H1 (cell line): ENCODE data around the gene CD276. TPM values are rescaled to one million over a fixed set of nuclear protein-coding genes. Genes with fewer than 3 reads are reported as not detected.

Experiments used
- CTCF ChIA-PET: fragments of 300-600 bp; sonication (Branson Sonifier 250); formaldehyde crosslinking; loops from one replicate; lab custom pipeline; 2021; ENCODE audit not compliant: partially characterized antibody; lab: Charles Lee
- POLR2A ChIA-PET: fragments of 300-600 bp; sonication (Branson Sonifier 250); formaldehyde crosslinking; loops from one replicate; lab custom pipeline; 2021; ENCODE audit warnings: inconsistent platforms; ENCODE audit not compliant: partially characterized antibody; lab: Charles Lee
- DNase-seq, 2 experiments: peaks; one replicate each; pipeline versions ENCODE4 v3.0.0 to v3.0.0-alpha.2; 2010 to 2022; ENCODE audit warnings: low spot score in 2 of 2, low read depth in 1 of 2, mixed read lengths in 1 of 2
- FAIRE-seq: peaks from 2 replicates; lab custom pipeline; 2011; peaks lifted over from hg19 to GRCh38; lab: Jason Lieb, UNC
- H2AFZ ChIP-seq: 2 replicates; pipeline ENCODE4 v1.8.1; 2012; ENCODE audit warnings: low read length, inconsistent platforms
- H2AK5ac ChIP-seq: 2 replicates; pipeline ENCODE4 v1.6.1; 2013; ENCODE audit warnings: low read depth, low read length
- H2BK120ac ChIP-seq: replicated peaks from 2 replicates; pipeline ENCODE3; 2013; ENCODE audit warnings: low read depth, low read length, inconsistent platforms
- H2BK12ac ChIP-seq: 2 replicates; pipeline ENCODE4 v1.6.1; 2013; ENCODE audit warnings: low read depth, low read length
- H2BK15ac ChIP-seq: 2 replicates; pipeline ENCODE4 v1.6.1; 2013; ENCODE audit warnings: low read length
- H2BK20ac ChIP-seq: 2 replicates; pipeline ENCODE4 v1.6.1; 2013; ENCODE audit warnings: low read length
- H2BK5ac ChIP-seq: 2 replicates; pipeline ENCODE4 v1.6.1; 2013; ENCODE audit warnings: low read depth, low read length
- H3K14ac ChIP-seq: 2 replicates; pipeline ENCODE4 v1.6.1; 2013; ENCODE audit warnings: inconsistent platforms; ENCODE audit not compliant: insufficient read length
- H3K18ac ChIP-seq: 2 replicates; pipeline ENCODE4 v1.6.1; 2013; ENCODE audit warnings: low read length; ENCODE audit errors: extremely low read depth
- H3K23ac ChIP-seq: 2 replicates; pipeline ENCODE4 v1.6.1; 2013; ENCODE audit warnings: inconsistent platforms; ENCODE audit not compliant: insufficient read length
- H3K23me2 ChIP-seq: 2 replicates; pipeline ENCODE4 v1.6.1; 2013; ENCODE audit warnings: low read depth, low read length
- H3K27ac ChIP-seq: 2 replicates; pipeline ENCODE4 v1.6.1; 2011; ENCODE audit warnings: low read depth, low read length, inconsistent platforms
- H3K27me3 ChIP-seq, 4 experiments: replicated peaks in 1 of 4; 1 replicate in 1 of 4; 2 replicates in 3 of 4; pipeline versions ENCODE4 v1.6.1 to v1.8.1; 2011 to 2013; ENCODE audit warnings: low read length in 3 of 4, mild to moderate bottlenecking in 3 of 4, inconsistent platforms in 2 of 4, mixed read lengths in 2 of 4, moderate library complexity in 1 of 4; ENCODE audit not compliant: control insufficient read depth in 3 of 4, insufficient read depth in 3 of 4; ENCODE audit errors: extremely low read depth in 1 of 4
- H3K36me3 ChIP-seq, 4 experiments: 2 replicates each; pipeline versions ENCODE4 v1.6.1 to v1.8.1; 2011 to 2013; ENCODE audit warnings: mild to moderate bottlenecking in 4 of 4, low read length in 3 of 4, moderate library complexity in 2 of 4, control low read depth in 1 of 4, inconsistent platforms in 1 of 4; ENCODE audit not compliant: insufficient read depth in 4 of 4, control insufficient read depth in 2 of 4
- H3K4ac ChIP-seq: replicated peaks from 2 replicates; pipeline ENCODE3; 2013; ENCODE audit warnings: low read length, low read depth, mixed read lengths, inconsistent platforms; ENCODE audit not compliant: insufficient read length
- H3K4me1 ChIP-seq, 4 experiments: replicated peaks in 1 of 4; 1 replicate in 1 of 4; 2 replicates in 3 of 4; pipeline versions ENCODE4 v1.6.1 to v1.8.1; 2011 to 2013; ENCODE audit warnings: low read length in 3 of 4, inconsistent platforms in 2 of 4, mixed read lengths in 1 of 4; ENCODE audit not compliant: insufficient read depth in 4 of 4, control insufficient read depth in 3 of 4
- H3K4me2 ChIP-seq, 2 experiments: 2 replicates each; pipeline versions ENCODE4 v1.6.1 to v1.8.1; 2011 to 2013; ENCODE audit warnings: low read depth in 2 of 2, low read length in 2 of 2, control low read depth in 1 of 2, inconsistent platforms in 1 of 2, mild to moderate bottlenecking in 1 of 2; ENCODE audit not compliant: insufficient read depth in 1 of 2
- H3K4me3 ChIP-seq, 4 experiments: fragments of 200-600, 300-600 bp in 1 of 4; sonication (generic), shearing (Covaris generic), sonication (Bioruptor Twin) in 1 of 4; 2 replicates each; pipeline versions ENCODE4 v1.5.1 to v1.8.1; 2011 to 2016; ENCODE audit warnings: low read length in 4 of 4, low read depth in 3 of 4, control low read depth in 2 of 4, inconsistent platforms in 2 of 4, mild to moderate bottlenecking in 2 of 4, mixed read lengths in 1 of 4, moderate library complexity in 1 of 4; ENCODE audit not compliant: insufficient read depth in 2 of 4; ENCODE audit errors: extremely low read depth in 1 of 4
- H3K56ac ChIP-seq: replicated peaks from 2 replicates; pipeline ENCODE3; 2013; ENCODE audit warnings: low read depth, mild to moderate bottlenecking, mixed read lengths, low read length, inconsistent platforms; ENCODE audit not compliant: insufficient read length
- H3K79me1 ChIP-seq: 2 replicates; pipeline ENCODE4 v1.6.1; 2013; ENCODE audit warnings: low read depth, low read length, control low read depth
- H3K79me2 ChIP-seq, 2 experiments: 2 replicates each; pipeline versions ENCODE4 v1.6.1 to v1.8.1; 2012 to 2013; ENCODE audit warnings: low read length in 2 of 2, mild to moderate bottlenecking in 2 of 2, inconsistent platforms in 1 of 2; ENCODE audit not compliant: insufficient read depth in 2 of 2, control insufficient read depth in 1 of 2
- H3K9ac ChIP-seq, 4 experiments: replicated peaks in 1 of 4; 1 replicate in 1 of 4; 2 replicates in 3 of 4; pipeline versions ENCODE4 v1.6.1 to v1.8.1; 2011 to 2013; ENCODE audit warnings: low read depth in 3 of 4, low read length in 3 of 4, control low read depth in 2 of 4, mild to moderate bottlenecking in 2 of 4, moderate library complexity in 2 of 4, inconsistent platforms in 1 of 4; ENCODE audit errors: extremely low read depth in 1 of 4
- H3K9me3 ChIP-seq, 2 experiments: 2 replicates each; pipeline versions ENCODE4 v1.6.1 to v1.8.1; 2012 to 2013; ENCODE audit warnings: mild to moderate bottlenecking in 2 of 2, moderate library complexity in 2 of 2, control low read depth in 1 of 2, inconsistent platforms in 1 of 2, low read depth in 1 of 2, low read length in 1 of 2, mixed read lengths in 1 of 2; ENCODE audit not compliant: insufficient read depth in 2 of 2
- H4K20me1 ChIP-seq, 2 experiments: replicated peaks in 1 of 2; 2 replicates each; pipeline versions ENCODE3 to v1.8.1; 2011 to 2013; ENCODE audit warnings: inconsistent platforms in 2 of 2, low read length in 2 of 2, mild to moderate bottlenecking in 1 of 2; ENCODE audit not compliant: insufficient read depth in 2 of 2, control insufficient read depth in 1 of 2
- H4K5ac ChIP-seq: 2 replicates; pipeline ENCODE4 v1.6.1; 2013; ENCODE audit warnings: low read length, low read depth, mixed read lengths, inconsistent platforms; ENCODE audit not compliant: insufficient read length
- H4K8ac ChIP-seq: 2 replicates; pipeline ENCODE4 v1.8.0; 2013; ENCODE audit warnings: mild to moderate bottlenecking, moderate library complexity, low read length, inconsistent platforms; ENCODE audit not compliant: insufficient read depth; ENCODE audit errors: extremely low read depth
- H4K91ac ChIP-seq: replicated peaks from 2 replicates; pipeline ENCODE3; 2013; ENCODE audit warnings: low read length, mixed read lengths, inconsistent platforms; ENCODE audit not compliant: insufficient read length
- CHD2 ChIP-seq: IDR thresholded peaks from 2 replicates; pipeline ENCODE4 v1.6.1; 2012; ENCODE audit warnings: low read length, improper control_type of control experiment
- CTBP2 ChIP-seq: IDR thresholded peaks from 2 replicates; pipeline ENCODE4 v1.7.0; 2011; ENCODE audit warnings: borderline replicate concordance, mild to moderate bottlenecking, moderate library complexity, mixed read lengths, low read length; ENCODE audit not compliant: insufficient read depth, insufficient read length
- JUND ChIP-seq: IDR thresholded peaks from 2 replicates; pipeline ENCODE4 v1.6.1; 2011; ENCODE audit warnings: mild to moderate bottlenecking, improper control_type of control experiment, low read length
- SIRT6 ChIP-seq: IDR thresholded peaks from one replicate; pipeline ENCODE4 v1.7.1; 2012; ENCODE audit warnings: low read length, inconsistent platforms
- WGBS, 2 experiments: shearing (Covaris generic) in 1 of 2; methylation state at CpG; one replicate each; pipeline versions ENCODE4 v1.1.6 to v1.1.7; 2013 to 2015; ENCODE audit warnings: low lambda C conversion rate in 2 of 2, mixed read lengths in 2 of 2, inconsistent platforms in 1 of 2, low coverage in 1 of 2, missing lambda C conversion rate in 1 of 2; ENCODE audit not compliant: insufficient replicate concordance in 2 of 2, insufficient coverage in 1 of 2, insufficient read length in 1 of 2; ENCODE audit errors: extremely low coverage in 1 of 2, missing lambda C conversion rate in 1 of 2; 5-methylcytosine and 5-hydroxymethylcytosine counted together
- polyA plus RNA-seq, 7 experiments: library from polyadenylated mRNA; depleted of rRNA in 3 of 7; stranded (reverse) in 5 of 7; unstranded in 2 of 7; fragments of >200 nt in 5 of 7; fragments of 200-250 nt in 2 of 7; gene quantifications; 1 replicate in 5 of 7; 2 replicates in 1 of 7; 4 replicates in 1 of 7; pipeline versions ENCODE4 v1.2.1 to v1.2.3, GENCODE V29; 2011 to 2013; ENCODE audit warnings: missing spikeins in 2 of 7, mixed read lengths in 2 of 7
- total RNA-seq: library from RNA; stranded (reverse); fragmentation: NEBNext Ultra II Directional; extraction: Animal tissue kit (Norgen Biotek cat#: 25700); gene quantifications from 2 replicates; pipeline ENCODE4 v1.2.1, GENCODE V29; 2021

Gene CD276
- total and polyA plus RNA-seq, 2 of the 8 experiments (the other 6 are each of a cell fraction or from before 2014, with no cell fraction given), result 156 to 158 TPM

DNA sequence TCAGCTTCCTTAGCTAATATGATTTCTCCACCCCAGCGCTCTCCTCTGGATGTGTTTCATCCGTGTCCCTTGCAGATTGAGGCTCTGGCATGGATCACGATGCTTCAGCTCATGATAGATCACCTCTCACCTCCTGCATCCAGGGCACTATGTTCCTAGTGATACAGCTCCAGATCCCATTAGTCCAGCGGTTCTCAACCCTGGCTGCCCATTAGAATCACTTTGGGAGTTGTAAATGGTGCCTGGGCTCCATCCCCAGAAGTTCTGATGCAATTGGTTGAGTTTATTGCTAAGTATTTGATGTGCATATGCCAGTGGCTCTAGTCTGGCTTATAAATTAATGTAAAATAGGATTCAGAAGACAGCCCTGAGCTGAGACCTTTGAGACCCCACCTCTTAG is 34.5 kb downstream of the CD276 start:
- Histone ChIP-seq H3K4me2 (no peak overlapping the region), H3K27ac (no peak overlapping the region), H3K79me2 (no peaks in the 10 kb centered on the region), H3K36me3 (peaks cover 0 to 5% (median 1%) of the 10 kb centered on the region in 4 experiments; a peak in 2 of 8 replicates), H2BK5ac (no peak overlapping the region), H3K9ac (no peak overlapping the region), H3K4me3 (no peak overlapping the region), H3K4me1 (peaks cover 0 to 4% (median 0%) of the 10 kb centered on the region in 4 experiments; a peak in 1 of 7 replicates), H2BK15ac (no peak overlapping the region), H4K20me1 (no peaks in the 10 kb centered on the region), H4K8ac (no peak overlapping the region), H3K56ac (no peak overlapping the region), H3K9me3 (no peaks in the 10 kb centered on the region), H3K23me2 (no peaks in the 10 kb centered on the region), H3K4ac (no peak overlapping the region), H4K5ac (no peak overlapping the region), H2BK12ac (no peak overlapping the region), H2BK20ac (no peak overlapping the region), H3K23ac (no peak overlapping the region), H2AK5ac (no peak overlapping the region), H3K27me3 (no peaks in the 10 kb centered on the region), H2BK120ac (no peak overlapping the region), H3K79me1 (no peaks in the 10 kb centered on the region), H3K18ac (no peak overlapping the region), H2AFZ (no peak overlapping the region), H4K91ac (no peak overlapping the region), H3K14ac (no peak overlapping the region)
- ChIA-PET POLR2A (no interaction called here), CTCF (interaction anchor here (0.7 to 14.7 kb wide), 15 partner anchors 9 to 188 kb away, joined by 3 to 187 read pairs (median 4); partner anchors contain the start of gene TBC1D21)
- no peak for DNase-seq
- no peak for FAIRE-seq
- WGBS, 2 experiments, result 96% methylated on average over 4 of the region's 4 CpGs; no CpG with 5 or more reads in 1 of the 2 experiments
- TF ChIP-seq JUND (no peak), SIRT6 (no peak), CTBP2 (no peak), CHD2 (no peak)
